Hematopoietic multipotent progenitor cell treated with erythropoietin and hydrocortisone succinate and interleukin-3 and kit ligand, for 8 days (in vitro differentiated cells): ENCODE results near the gene CCL7.
A peak's percentile ranks its signal among the peaks of the same experiment; 100 is the strongest.

ENCODE experiments used
- DNase-seq: peaks from one replicate; pipeline ENCODE4 v3.0.0-alpha.2; 2015

Gene CCL7

DNA sequence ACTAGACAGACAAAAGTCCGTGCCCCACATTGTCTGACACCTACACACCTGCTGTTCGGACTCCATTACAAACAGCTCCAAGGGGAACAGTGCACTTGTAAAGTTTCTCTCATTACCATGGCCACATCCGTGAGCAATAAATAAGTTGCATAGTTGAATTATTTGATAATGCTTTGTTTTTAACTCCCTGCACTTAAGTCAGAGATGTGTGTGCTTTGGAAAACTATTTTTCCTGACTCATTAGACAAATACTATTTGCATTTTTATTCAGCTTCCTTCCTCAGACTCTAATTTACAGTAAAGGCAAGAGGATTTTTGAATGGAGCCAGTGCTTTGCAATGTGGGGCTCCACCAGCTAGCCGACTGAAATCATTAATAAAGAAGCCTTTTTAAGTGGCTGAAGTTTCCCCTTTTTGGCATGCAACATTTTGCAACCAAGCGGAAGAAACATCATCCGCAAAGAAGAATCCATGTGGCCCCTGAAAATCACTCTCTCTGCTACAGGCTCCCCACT lies 21.5 kb upstream of the CCL7 start:
- no peak for DNase-seq

- DNase-seq: no peak
These were observed 21.0 kb upstream of the CCL7 start for GRCh38 chr17:34249061-34249460.

- no peak for DNase-seq
These were observed 20.5 kb upstream of the CCL7 start for GRCh38 chr17:34249478-34249877.

GRCh38 chr17:34251186-34251585 lies 18.8 kb upstream of the CCL7 start:
- DNase-seq: no peak

- peak; percentile 41 for DNase-seq
These were observed 18.0 kb upstream of the CCL7 start for GRCh38 chr17:34252095-34252443.

DNA sequence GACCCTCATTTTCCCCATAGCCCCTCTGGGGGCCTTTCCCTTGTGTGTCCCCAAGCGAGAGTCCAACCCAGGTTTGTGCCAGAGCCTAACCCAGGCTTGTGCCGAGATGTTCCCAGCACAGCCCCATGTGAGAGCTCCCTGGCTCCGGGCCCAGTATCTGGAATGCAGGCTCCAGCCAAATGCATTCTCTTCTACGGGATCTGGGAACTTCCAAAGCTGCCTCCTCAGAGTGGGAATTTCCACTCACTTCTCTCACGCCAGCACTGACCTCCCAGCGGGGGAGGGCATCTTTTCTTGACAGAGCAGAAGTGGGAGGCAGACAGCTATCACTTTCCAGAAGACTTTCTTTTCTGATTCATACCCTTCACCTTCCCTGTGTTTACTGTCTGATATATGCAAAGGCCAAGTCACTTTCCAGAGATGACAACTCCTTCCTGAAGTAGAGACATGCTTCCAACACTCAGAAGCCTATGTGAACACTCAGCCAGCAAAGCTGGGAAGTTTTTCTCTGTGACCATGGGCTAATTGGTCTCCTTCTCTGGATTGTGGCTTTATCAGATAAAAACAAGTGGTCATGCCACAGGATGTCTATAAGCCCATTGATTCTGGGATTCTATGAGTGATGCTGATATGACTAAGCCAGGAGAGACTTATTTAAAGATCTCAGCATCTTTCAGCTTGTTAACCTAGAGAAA lies 17.4 kb upstream of the CCL7 start:
- no peak for DNase-seq

- no peak for DNase-seq
These were observed 16.9 kb upstream of the CCL7 start for GRCh38 chr17:34253139-34253525.

GRCh38 chr17:34254146-34254545 lies 15.9 kb upstream of the CCL7 start:
- DNase-seq: no peak

DNA sequence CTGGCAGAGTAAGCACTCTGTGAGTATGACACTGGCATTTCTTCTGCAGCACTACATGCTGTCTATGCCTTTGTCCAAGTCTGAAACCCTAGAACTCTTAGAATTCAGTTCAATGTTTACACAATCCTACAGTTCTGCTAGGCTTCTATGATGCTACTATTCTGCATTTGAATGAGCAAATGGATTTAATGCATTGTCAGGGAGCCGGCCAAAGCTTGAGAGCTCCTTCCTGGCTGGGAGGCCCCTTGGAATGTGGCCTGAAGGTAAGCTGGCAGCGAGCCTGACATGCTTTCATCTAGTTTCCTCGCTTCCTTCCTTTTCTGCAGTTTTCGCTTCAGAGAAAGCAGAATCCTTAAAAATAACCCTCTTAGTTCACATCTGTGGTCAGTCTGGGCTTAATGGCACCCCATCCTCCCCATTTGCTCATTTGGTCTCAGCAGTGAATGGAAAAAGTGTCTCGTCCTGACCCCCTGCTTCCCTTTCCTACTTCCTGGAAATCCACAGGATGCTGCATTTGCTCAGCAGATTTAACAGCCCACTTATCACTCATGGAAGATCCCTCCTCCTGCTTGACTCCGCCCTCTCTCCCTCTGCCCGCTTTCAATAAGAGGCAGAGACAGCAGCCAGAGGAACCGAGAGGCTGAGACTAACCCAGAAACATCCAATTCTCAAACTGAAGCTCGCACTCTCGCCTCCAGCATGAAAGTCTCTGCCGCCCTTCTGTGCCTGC lies 15.2 kb upstream of the CCL7 start, which contains the start of gene CCL2:
Gene CCL2 (plus strand): TSS at position 635 of the 730 bp plus-strand sequence. CDS start 65 bp downstream, at position 700.
- DNase-seq: no peak

GRCh38 chr17:34255381-34255732 lies 14.7 kb upstream of the CCL7 start:
- no peak for DNase-seq

- DNase-seq: no peak
These were observed 14.2 kb upstream of the CCL7 start for GRCh38 chr17:34255841-34256240.

DNA sequence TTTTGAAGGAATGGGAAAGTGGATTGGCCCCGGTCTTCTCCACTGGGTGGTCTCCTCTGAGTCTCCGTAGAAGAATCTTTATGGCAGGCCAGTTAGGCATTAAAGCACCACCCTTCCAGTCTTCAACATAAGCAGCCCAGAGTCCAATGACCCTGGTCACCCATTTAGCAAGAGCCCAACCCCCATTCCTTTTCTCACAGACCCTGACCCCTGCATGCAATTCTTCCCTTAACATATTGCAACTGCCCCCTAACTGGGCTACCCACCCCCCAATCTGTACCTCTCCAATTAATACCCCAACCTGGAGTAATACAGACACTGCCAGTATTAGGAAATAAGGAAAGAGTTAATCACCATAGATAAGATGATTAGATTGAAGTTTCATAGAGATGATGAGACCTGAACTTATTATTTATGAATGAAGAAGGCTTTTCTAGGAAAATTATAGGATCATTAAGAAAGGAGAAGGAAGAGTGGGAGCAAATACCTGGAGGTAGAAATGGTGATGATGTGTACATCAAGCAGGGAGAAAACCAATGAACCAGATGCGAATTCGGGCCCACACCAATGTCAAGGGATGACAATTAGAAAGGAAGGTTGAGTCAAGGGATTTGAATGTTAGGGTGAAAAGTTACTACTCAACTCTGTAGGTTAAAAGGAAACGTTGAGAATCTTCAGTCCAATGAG lies 12.6 kb upstream of the CCL7 start:
- DNase-seq: no peak

DNA sequence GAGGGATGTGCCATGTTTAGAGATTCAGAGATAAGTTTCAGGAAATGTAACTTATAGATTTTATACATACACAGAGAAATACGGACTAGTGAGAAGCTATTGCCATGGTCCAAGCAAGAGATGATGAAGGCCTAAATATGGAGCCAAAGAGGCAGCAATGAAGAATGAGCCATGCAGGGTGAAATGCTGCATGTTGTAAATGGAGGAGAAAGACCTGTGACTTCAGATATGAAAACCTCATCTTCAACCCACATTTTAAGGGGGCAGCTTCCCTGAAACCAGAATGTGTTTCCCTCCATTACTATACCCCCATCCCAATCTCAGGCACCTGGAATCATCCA lies 12.1 kb upstream of the CCL7 start:
- DNase-seq: no peak

GRCh38 chr17:34259146-34259545 lies 10.9 kb upstream of the CCL7 start:
- no peak for DNase-seq

- DNase-seq: no peak
These were observed 9.2 kb upstream of the CCL7 start for GRCh38 chr17:34260861-34261260.

GRCh38 chr17:34261568-34262337 lies 8.3 kb upstream of the CCL7 start:
- no peak for DNase-seq

GRCh38 chr17:34265711-34266110 lies 4.3 kb upstream of the CCL7 start:
- DNase-seq: no peak

GRCh38 chr17:34275881-34276280 lies 5.9 kb downstream of the CCL7 start:
- DNase-seq: no peak

DNA sequence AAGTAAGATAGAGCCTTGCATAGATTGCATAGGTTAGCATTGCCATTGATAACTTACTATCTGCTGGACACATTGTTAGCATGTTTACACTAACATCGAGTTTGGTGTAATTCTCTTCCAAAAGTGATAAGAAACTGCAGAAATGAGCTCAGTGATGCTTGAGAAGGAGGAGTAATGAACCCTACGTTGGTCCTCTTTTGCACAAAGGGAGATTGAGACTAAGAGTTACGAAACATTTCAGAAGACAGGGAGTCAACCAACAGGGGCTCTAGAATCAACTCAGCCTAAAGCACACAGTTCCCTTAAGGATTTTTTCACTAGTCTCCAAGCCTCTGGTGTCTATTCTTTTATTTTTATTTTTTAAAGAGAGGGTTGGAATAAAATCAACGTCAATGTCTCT lies 6.8 kb downstream of the CCL7 start:
- DNase-seq: no peak

DNA sequence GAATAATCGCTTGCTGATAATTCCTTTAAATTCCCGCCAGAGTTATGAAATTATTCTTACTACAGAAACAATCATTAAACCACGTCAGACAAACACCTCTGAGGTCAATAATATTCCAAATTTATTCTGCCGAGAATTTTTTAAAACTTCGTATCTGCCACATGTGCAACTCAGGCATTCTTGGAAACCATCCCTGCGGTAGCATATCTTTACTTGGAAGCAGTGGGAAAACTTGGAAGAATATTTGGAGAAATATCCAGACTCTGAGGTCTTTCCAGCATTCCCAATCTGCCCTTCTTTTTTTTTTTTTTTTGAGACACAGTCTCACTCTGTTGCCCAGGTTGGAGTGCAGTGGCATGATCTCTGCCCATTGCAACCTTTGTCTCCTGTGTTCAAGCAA lies 13.6 kb downstream of the CCL7 start:
- DNase-seq: no peak

GRCh38 chr17:34285286-34285792 lies 15.3 kb downstream of the CCL7 start, which contains the start of gene CCL11:
Gene CCL11, plus strand, starts transcription at chr17:34285742. Its CDS starts 67 bp downstream, at chr17:34285809.
- DNase-seq: no peak

- DNase-seq: no peak
These were observed 17.9 kb downstream of the CCL7 start for GRCh38 chr17:34287875-34288274.

DNA sequence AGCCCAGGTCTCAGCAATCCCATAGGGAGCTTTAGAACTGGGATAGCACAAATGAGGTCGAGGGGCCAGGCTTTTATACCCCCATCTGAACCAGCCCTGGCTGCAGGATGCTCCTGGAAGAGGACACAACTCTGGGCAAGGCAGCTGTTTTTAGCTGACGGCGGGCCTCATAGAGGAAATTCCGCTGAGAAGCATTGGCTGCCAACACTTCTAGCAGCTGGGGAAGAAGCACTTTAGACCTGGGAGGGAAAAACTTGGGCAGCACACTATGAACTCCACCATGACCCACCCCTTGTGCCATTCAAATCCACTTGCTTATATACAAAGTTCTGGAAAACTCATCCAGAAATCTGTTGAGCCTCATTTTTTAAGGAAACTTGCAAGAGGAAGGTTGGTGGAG lies 20.6 kb downstream of the CCL7 start:
- no peak for DNase-seq
